ENCODE results near the gene GIT2.
"Not testable (repeated sequence)": the region's sequence is repeated elsewhere in the genome, so short reads cannot be mapped to it uniquely, and the experiment has no call there.

The GIT2 gene

GRCh38 chr12:109946505-109946904 is 49.7 kb downstream of the GIT2 start:
- peak; percentile 62 for DNase-seq (ENCODE audit: low read depth)

- DNase-seq (ENCODE audit: low read depth) = peak; percentile 31
Observed at GRCh38 chr12:109944561-109945359, 51.4 kb downstream of the GIT2 start.

- peak; percentile 47 for DNase-seq (ENCODE audit: low read depth)
Observed at GRCh38 chr12:109943811-109944210, 52.4 kb downstream of the GIT2 start.

GRCh38 chr12:109940339-109940923 is 55.7 kb downstream of the GIT2 start:
- DNase-seq (ENCODE audit: low read depth) = no peak

GRCh38 chr12:109939504-109939903 is 56.7 kb downstream of the GIT2 start:
- no peak for DNase-seq (ENCODE audit: low read depth)

GRCh38 chr12:109938947-109939346 is 57.2 kb downstream of the GIT2 start:
- no peak for DNase-seq (ENCODE audit: low read depth)

GRCh38 chr12:109937371-109937770 is 58.8 kb downstream of the GIT2 start:
- peak; percentile 42 for DNase-seq (ENCODE audit: low read depth)

GRCh38 chr12:109934026-109934425 is 62.1 kb downstream of the GIT2 start:
- DNase-seq (ENCODE audit: low read depth) = peak; percentile 44

- DNase-seq (ENCODE audit: low read depth) = no peak
Observed at GRCh38 chr12:109932878-109933503, 63.2 kb downstream of the GIT2 start.

GRCh38 chr12:109931143-109931542 is 65.0 kb downstream of the GIT2 start:
- no peak for DNase-seq (ENCODE audit: low read depth)

- no peak for DNase-seq (ENCODE audit: low read depth)
Observed at GRCh38 chr12:109930028-109930800, 66.0 kb downstream of the GIT2 start.

- not testable (repeated sequence) for DNase-seq (ENCODE audit: low read depth)
Observed at GRCh38 chr12:109929326-109929725, 66.8 kb downstream of the GIT2 start.

- DNase-seq (ENCODE audit: low read depth) = no peak
Observed at GRCh38 chr12:109928058-109928656, 68.0 kb downstream of the GIT2 start.

GRCh38 chr12:109927622-109928021 is 68.5 kb downstream of the GIT2 start:
- peak; percentile 62 for DNase-seq (ENCODE audit: low read depth)

- DNase-seq (ENCODE audit: low read depth) = no peak
Observed at GRCh38 chr12:109926488-109927210, 69.5 kb downstream of the GIT2 start.

- no peak for DNase-seq (ENCODE audit: low read depth)
Observed at GRCh38 chr12:109926016-109926415, 70.2 kb downstream of the GIT2 start.

- no peak for DNase-seq (ENCODE audit: low read depth)
Observed at GRCh38 chr12:109925185-109925840, 70.9 kb downstream of the GIT2 start.

GRCh38 chr12:109923481-109924245 is 72.5 kb downstream of the GIT2 start:
- no peak for DNase-seq (ENCODE audit: low read depth)

- no peak for DNase-seq (ENCODE audit: low read depth)
Observed at GRCh38 chr12:109923038-109923437, 73.1 kb downstream of the GIT2 start.

- DNase-seq (ENCODE audit: low read depth) = no peak
Observed at GRCh38 chr12:109921982-109922381, 74.2 kb downstream of the GIT2 start.
